ENCODE measurements around the gene CDC73.

- no peak for TF ChIP-seq CTCF (conservative IDR thresholded peaks at IDR 0.05 in 1 of 2, IDR thresholded peaks at IDR 0.05 in 1 of 2; ENCODE audit: low read depth in 1 of 2, low read length in 2 of 2)
- TF ChIP-seq EZH2 (IDR thresholded peaks at IDR 0.05; ENCODE audit: low read length, missing control alignments), result no peak
These were observed 27.7 kb upstream of the CDC73 start for GRCh38 chr1:193094112-193094511.
